ENCODE data around the gene SLCO2A1.

The SLCO2A1 gene

GRCh38 chr3:133997871-133998635 lies 31.7 kb downstream of the SLCO2A1 start:
- DNase-seq = no peak

- no peak for DNase-seq
These were observed 32.7 kb downstream of the SLCO2A1 start for GRCh38 chr3:133996996-133997395.

GRCh38 chr3:133996251-133996661 lies 33.5 kb downstream of the SLCO2A1 start:
- no peak for DNase-seq

GRCh38 chr3:133995264-133995663 lies 34.5 kb downstream of the SLCO2A1 start:
- no peak for DNase-seq

GRCh38 chr3:133994166-133994890 lies 35.4 kb downstream of the SLCO2A1 start:
- DNase-seq = no peak

GRCh38 chr3:133992951-133993620 lies 36.6 kb downstream of the SLCO2A1 start:
- DNase-seq = no peak

GRCh38 chr3:133992381-133992780 lies 37.3 kb downstream of the SLCO2A1 start:
- DNase-seq = no peak

GRCh38 chr3:133991637-133992036 lies 38.1 kb downstream of the SLCO2A1 start:
- DNase-seq = no peak

- no peak for DNase-seq
These were observed 38.5 kb downstream of the SLCO2A1 start for GRCh38 chr3:133991209-133991608.

- no peak for DNase-seq
These were observed 39.6 kb downstream of the SLCO2A1 start for GRCh38 chr3:133989936-133990702.

GRCh38 chr3:133988631-133989161 lies 41.0 kb downstream of the SLCO2A1 start:
- DNase-seq = no peak

GRCh38 chr3:133987948-133988484 lies 41.7 kb downstream of the SLCO2A1 start:
- DNase-seq = no peak

- DNase-seq = no peak
These were observed 42.6 kb downstream of the SLCO2A1 start for GRCh38 chr3:133987136-133987535.

- DNase-seq = no peak
These were observed 43.4 kb downstream of the SLCO2A1 start for GRCh38 chr3:133986311-133986710.

GRCh38 chr3:133984975-133985374 lies 44.8 kb downstream of the SLCO2A1 start:
- DNase-seq = no peak

GRCh38 chr3:133983576-133984560 lies 45.9 kb downstream of the SLCO2A1 start:
- no peak for DNase-seq

- DNase-seq = no peak
These were observed 46.6 kb downstream of the SLCO2A1 start for GRCh38 chr3:133983126-133983525.

GRCh38 chr3:133980550-133980949 lies 49.2 kb downstream of the SLCO2A1 start:
- DNase-seq = no peak

- DNase-seq = no peak
These were observed 49.7 kb downstream of the SLCO2A1 start for GRCh38 chr3:133980035-133980434.

- no peak for DNase-seq
These were observed 50.2 kb downstream of the SLCO2A1 start for GRCh38 chr3:133979553-133979952.

GRCh38 chr3:133977568-133977967 lies 52.2 kb downstream of the SLCO2A1 start:
- no peak for DNase-seq
